ENCODE results near the gene REPS1. TPM values are rescaled to one million over a fixed set of nuclear protein-coding genes. Genes with fewer than 3 reads are reported as not detected.
A peak's percentile ranks its signal among the peaks of the same experiment; 100 is the strongest.

Gene REPS1
- polyA plus RNA-seq, 3 donors: 11.9 to 36.6 (median 14.0) TPM

DNA sequence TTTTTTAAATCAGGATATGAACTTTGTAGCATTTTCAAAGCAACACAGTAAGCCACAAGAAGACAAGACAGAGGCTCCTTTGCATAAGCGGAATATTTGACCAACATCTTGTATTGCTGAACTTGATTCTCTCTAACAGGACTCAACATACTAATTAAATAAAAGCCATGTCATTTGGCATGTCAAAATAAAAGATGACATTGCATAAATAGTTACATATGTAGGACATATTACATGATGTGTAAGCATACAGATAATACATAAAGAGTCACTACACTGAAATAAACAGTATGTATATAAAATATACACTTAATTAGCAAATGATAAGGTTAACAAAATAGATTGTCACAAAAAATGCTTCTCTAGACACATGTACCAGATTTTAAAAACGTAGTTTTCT, 62.2 kb downstream of the REPS1 start:
- H2AFZ ChIP-seq (ENCODE audit: insufficient read depth, low read depth, low read length, poor library complexity, severe bottlenecking): no peak overlapping the region
- no CpG with 5 or more reads among the region's 2 CpGs for WGBS (ENCODE audit: insufficient coverage)
- H4K20me1 ChIP-seq (ENCODE audit: insufficient read depth, low read length): no peaks in the 10 kb centered on the region
- no peak overlapping the region for H3K9ac ChIP-seq (ENCODE audit: insufficient read depth, low read length, poor library complexity, severe bottlenecking)
- H3K36me3 ChIP-seq (replicated peaks in 1 of 2; ENCODE audit: control insufficient read depth in 1 of 2, insufficient read depth in 2 of 2, low read length in 2 of 2): peaks cover 22 to 68% of the 10 kb centered on the region in 2 donors
- Mint-ChIP-seq H3K27me3 (ENCODE audit: low read depth in 3 of 3) (no peaks in the 10 kb centered on the region), H3K4me3 (no peak overlapping the region), H3K9me3 (no peaks in the 10 kb centered on the region), H3K4me1 (no peaks in the 10 kb centered on the region), H3K27ac (peak overlapping the region in 1 of 7 donors; percentile 9), H3K36me3 (peaks cover 30 to 44% of the 10 kb centered on the region in 2 donors)
- intact Hi-C loops (cut with micrococcal nuclease): no loop called here
- H3K4me2 ChIP-seq (replicated peaks; ENCODE audit: extremely low read depth, low read length, poor library complexity, severe bottlenecking): no peak overlapping the region
- TF ChIP-seq, protein P1, sequence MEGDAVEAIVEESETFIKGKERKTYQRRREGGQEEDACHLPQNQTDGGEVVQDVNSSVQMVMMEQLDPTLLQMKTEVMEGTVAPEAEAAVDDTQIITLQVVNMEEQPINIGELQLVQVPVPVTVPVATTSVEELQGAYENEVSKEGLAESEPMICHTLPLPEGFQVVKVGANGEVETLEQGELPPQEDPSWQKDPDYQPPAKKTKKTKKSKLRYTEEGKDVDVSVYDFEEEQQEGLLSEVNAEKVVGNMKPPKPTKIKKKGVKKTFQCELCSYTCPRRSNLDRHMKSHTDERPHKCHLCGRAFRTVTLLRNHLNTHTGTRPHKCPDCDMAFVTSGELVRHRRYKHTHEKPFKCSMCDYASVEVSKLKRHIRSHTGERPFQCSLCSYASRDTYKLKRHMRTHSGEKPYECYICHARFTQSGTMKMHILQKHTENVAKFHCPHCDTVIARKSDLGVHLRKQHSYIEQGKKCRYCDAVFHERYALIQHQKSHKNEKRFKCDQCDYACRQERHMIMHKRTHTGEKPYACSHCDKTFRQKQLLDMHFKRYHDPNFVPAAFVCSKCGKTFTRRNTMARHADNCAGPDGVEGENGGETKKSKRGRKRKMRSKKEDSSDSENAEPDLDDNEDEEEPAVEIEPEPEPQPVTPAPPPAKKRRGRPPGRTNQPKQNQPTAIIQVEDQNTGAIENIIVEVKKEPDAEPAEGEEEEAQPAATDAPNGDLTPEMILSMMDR (IDR thresholded peaks at IDR 0.05): no peak
- H3K27me3 ChIP-seq (ENCODE audit: control insufficient read depth in 2 of 2, insufficient read depth in 2 of 2, low read length in 2 of 2): no peaks in the 10 kb centered on the region
- H3K9me3 ChIP-seq (replicated peaks in 1 of 2; ENCODE audit: control insufficient read depth in 1 of 2, insufficient read depth in 1 of 2, low read length in 2 of 2): no peaks in the 10 kb centered on the region
- H3K79me2 ChIP-seq (ENCODE audit: insufficient read depth, low read length): no peaks in the 10 kb centered on the region
- no peak overlapping the region for H3K27ac ChIP-seq (ENCODE audit: low read depth in 1 of 2, low read length in 2 of 2)
- DNase-seq: no peak
- no peak overlapping the region for H3K4me3 ChIP-seq (replicated peaks in 1 of 3; ENCODE audit: low read depth in 2 of 3, low read length in 3 of 3)
- H3K4me1 ChIP-seq (ENCODE audit: control insufficient read depth in 1 of 2, insufficient read depth in 2 of 2, low read length in 2 of 2): no peaks in the 10 kb centered on the region

- no peak overlapping the region for H3K4me3 Mint-ChIP-seq
- Histone ChIP-seq H3K4me2 (replicated peaks; ENCODE audit: extremely low read depth, low read length, poor library complexity, severe bottlenecking) (no peak overlapping the region), H3K9me3 (replicated peaks in 1 of 2; ENCODE audit: control insufficient read depth in 1 of 2, insufficient read depth in 1 of 2, low read length in 2 of 2) (no peaks in the 10 kb centered on the region), H3K36me3 (replicated peaks in 1 of 2; ENCODE audit: control insufficient read depth in 1 of 2, insufficient read depth in 2 of 2, low read length in 2 of 2) (peaks cover 34 to 73% of the 10 kb centered on the region in 2 donors), H2AFZ (ENCODE audit: insufficient read depth, low read depth, low read length, poor library complexity, severe bottlenecking) (no peak overlapping the region), H3K79me2 (ENCODE audit: insufficient read depth, low read length) (no peaks in the 10 kb centered on the region), H4K20me1 (ENCODE audit: insufficient read depth, low read length) (no peaks in the 10 kb centered on the region), H3K27me3 (ENCODE audit: control insufficient read depth in 2 of 2, insufficient read depth in 2 of 2, low read length in 2 of 2) (no peaks in the 10 kb centered on the region), H3K4me1 (ENCODE audit: control insufficient read depth in 1 of 2, insufficient read depth in 2 of 2, low read length in 2 of 2) (no peaks in the 10 kb centered on the region), H3K4me3 (replicated peaks in 1 of 3; ENCODE audit: low read depth in 2 of 3, low read length in 3 of 3) (no peak overlapping the region), H3K27ac (ENCODE audit: low read depth in 1 of 2, low read length in 2 of 2) (no peak overlapping the region), H3K9ac (ENCODE audit: insufficient read depth, low read length, poor library complexity, severe bottlenecking) (no peak overlapping the region)
- no peak for DNase-seq
- no peak overlapping the region for H3K27ac Mint-ChIP-seq
- no peaks in the 10 kb centered on the region for H3K27me3 Mint-ChIP-seq (ENCODE audit: low read depth in 3 of 3)
- peaks cover 39 to 51% of the 10 kb centered on the region in 2 donors for H3K36me3 Mint-ChIP-seq
- H3K4me1 Mint-ChIP-seq: no peaks in the 10 kb centered on the region
- no peaks in the 10 kb centered on the region for H3K9me3 Mint-ChIP-seq
- TF ChIP-seq, protein P1 (IDR thresholded peaks at IDR 0.05): no peak
- intact Hi-C loops (cut with micrococcal nuclease): no loop called here
Observed at GRCh38 chr6:138923561-138923960, 64.5 kb downstream of the REPS1 start.
